GM12873 (cell line): ENCODE data around the gene MEGF6.

ENCODE experiments used
- TF ChIP-seq, protein P1 (sequence below): IDR thresholded peaks from 2 replicates; pipeline ENCODE4 v1.5.1; 2012; ENCODE audit warnings: low read depth, mild to moderate bottlenecking, moderate library complexity, low read length, control low read depth; ENCODE audit not compliant: insufficient read depth; ENCODE audit errors: missing control alignments

Gene MEGF6

DNA sequence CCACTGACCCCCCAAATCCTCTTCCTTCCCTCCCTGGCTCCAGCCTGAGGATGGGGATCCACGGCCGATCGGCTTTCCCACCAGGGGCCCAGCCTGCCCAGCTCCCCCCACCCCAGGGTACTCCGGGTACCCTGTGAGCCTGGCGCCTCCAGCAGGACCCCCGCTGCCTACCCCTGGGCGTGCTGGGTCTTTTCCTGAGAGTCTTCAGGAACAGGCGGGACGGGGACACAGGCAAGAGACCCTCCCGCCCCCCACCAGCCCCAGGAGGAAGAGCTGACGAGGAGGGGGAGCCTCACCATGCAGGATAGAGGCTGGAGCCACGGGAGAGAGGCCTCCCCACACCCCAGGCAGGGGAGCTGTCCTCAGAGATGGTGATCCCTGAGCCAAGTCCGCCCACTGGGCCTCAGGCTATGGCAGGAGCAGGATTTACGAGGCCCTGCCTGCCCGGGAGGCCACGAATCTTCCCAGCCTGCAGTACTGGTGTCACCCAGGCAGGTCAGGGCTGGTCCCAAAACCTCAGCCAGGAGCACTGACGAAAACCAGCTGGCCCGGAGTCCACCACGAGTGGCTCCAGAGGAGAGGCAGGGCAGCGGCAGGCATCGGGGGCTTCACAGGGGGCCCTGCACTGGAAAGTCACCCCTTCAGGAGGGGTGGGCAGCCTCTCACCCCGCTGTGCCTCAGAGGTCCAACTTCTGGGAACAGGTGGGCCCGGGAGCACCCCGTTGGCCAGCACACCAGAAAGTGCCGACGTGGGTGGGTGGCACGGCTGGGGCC, 58.0 kb downstream of the MEGF6 start:
- TF ChIP-seq, protein P1, sequence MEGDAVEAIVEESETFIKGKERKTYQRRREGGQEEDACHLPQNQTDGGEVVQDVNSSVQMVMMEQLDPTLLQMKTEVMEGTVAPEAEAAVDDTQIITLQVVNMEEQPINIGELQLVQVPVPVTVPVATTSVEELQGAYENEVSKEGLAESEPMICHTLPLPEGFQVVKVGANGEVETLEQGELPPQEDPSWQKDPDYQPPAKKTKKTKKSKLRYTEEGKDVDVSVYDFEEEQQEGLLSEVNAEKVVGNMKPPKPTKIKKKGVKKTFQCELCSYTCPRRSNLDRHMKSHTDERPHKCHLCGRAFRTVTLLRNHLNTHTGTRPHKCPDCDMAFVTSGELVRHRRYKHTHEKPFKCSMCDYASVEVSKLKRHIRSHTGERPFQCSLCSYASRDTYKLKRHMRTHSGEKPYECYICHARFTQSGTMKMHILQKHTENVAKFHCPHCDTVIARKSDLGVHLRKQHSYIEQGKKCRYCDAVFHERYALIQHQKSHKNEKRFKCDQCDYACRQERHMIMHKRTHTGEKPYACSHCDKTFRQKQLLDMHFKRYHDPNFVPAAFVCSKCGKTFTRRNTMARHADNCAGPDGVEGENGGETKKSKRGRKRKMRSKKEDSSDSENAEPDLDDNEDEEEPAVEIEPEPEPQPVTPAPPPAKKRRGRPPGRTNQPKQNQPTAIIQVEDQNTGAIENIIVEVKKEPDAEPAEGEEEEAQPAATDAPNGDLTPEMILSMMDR, result no peak

DNA sequence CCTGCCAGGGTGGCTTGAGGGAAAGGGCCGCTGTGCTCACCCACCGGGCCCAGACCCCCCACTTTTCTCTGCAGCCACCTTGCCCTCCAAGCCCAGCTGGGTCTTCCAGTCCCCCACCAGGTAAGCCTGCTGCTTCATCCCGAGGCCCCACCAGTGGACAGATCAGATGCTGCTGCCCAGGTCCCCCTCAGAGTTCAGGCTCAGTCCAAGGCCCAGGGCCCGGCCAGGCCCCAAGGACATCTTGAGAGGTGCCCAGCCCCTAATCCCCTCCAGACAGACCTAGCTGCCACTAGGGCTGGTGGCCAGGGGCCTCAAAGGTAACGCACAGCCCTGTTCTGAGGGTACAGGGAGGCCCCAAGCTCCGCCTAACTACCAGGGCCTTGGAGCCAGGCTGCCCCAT, 58.6 kb downstream of the MEGF6 start:
- TF ChIP-seq, protein P1, result no peak

DNA sequence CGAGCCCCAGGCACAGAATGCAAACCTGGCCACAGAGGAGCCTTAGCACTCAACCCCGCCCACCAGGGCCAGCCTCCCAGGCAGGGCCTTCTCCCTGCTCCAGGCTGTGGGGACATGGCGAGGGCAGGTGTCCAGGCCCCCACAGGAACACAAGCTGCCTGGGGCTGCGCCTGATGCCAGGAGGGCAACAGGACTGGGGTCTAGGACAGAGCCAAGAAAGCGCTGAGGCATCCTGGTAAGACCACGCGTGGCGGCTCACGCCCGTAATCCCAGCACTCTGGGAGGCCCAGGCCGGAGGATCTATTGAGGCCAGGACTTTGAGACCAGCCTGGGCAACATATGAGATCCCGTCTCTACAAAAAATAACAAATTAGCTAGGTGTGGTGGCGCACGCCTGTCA, 59.1 kb downstream of the MEGF6 start:
- TF ChIP-seq, protein P1, result no peak

DNA sequence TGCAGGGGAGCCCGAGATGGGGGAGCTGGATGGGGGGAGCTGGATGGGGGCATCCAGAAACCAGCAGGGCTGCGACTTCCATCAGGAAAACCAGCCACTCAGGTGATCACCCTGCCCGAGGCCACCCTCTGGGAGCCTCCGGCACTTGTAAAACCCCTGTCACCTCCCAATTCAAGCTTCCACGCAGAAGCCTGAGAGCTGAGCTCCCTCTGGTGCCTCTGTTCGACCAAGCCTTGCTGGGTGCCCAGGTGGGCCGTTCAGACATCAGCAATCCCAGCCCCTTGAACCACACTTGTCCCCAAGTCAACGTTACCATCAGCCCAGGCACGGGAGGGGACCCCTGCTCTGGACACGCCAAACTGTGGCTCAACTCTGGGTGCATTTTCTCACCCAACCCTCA, 59.6 kb downstream of the MEGF6 start:
- TF ChIP-seq, protein P1, result no peak

DNA sequence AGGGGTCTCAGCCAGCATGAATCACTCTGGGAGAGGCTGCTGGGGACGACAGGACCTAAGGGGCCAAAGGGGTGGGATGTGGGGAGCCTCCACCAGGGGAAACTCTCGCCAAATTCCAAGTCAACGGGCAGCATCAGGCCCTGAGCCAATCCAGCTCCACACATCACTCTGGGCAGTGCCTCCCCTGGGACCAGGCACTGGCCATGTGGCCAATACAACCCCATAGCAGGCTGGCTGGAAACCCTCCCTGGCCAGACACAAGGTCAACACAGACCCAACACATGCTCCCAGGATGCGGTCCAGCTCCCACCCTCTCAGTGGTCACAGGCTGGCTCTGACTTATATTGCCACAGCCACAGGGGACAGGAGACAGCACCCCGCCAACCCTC, 60.0 kb downstream of the MEGF6 start:
- TF ChIP-seq, protein P1, result no peak

DNA sequence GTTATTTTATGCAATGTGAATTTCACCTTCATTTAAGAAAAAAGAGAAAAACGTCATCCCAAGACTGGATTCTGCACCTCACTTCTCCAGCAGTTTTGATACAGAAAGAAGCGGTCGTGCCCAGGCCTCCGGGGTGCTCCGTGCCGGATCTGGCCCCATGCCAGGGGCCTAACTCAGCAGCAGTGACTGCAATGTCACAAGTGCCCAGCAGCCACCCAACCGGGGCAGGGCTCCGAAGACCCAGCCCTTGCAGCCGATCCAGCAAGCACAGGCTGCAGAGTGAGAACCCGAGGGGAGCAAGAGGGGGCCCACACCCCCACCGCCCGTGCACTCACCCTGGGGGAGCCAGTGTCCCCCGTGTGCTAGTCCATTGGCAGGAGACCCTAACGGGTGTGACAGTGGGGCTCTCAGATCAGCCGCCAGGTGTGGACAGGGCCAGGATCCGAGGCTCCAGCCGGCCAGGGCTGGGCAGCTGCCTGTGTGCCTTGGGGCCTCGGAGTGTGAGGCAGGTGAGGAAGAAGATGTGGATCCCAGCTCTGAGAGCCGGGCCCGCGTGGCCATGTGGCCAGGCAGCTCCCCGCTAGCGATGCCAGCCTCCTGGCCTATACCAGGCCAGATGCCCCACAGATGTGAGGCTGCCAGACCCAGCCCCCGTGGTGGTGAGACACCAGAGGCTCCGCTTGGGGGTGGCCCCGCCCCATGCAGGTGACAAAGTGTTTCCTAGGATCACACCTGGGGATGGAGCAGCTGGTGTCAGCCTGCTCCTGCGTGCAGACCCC, 60.6 kb downstream of the MEGF6 start:
- TF ChIP-seq, protein P1, result no peak

DNA sequence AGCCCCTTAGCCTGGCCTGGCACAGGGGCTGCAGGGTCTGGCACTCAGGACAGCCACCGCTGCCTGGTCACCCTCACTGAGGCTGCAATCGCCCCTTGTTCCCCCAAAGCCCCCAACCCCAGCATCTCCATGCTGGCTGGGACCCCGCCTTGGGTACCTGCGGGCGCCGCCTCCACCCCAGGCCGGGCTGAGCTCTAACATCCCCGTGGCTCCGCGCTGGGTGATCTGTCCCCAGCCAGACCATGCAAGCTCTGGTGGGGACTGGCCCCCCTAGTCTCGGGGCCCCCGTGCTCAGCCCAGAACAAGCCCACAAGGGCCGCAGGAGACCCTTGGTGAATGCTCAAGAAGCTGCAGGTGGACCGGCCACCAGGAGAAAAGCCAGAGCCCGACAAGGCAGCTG, 62.4 kb downstream of the MEGF6 start:
- TF ChIP-seq, protein P1, result no peak
